CD4-positive, alpha-beta T cell treated with Interferon alpha-2 for 1 hour (primary cell): ENCODE results near the gene HBP1.
A peak's percentile ranks its signal among the peaks of the same experiment; 100 is the strongest.
"Not testable (repeated sequence)": the region's sequence is repeated elsewhere in the genome, so short reads cannot be mapped to it uniquely, and the experiment has no call there.

Source experiments
- DNase-seq, 2 donors: peaks; one replicate each; pipeline ENCODE4 v3.0.0-alpha.2; 2020 to 2022

Gene HBP1

GRCh38 chr7:107187774-107188173 is 19.0 kb downstream of the HBP1 start:
- DNase-seq, result no peak

DNA sequence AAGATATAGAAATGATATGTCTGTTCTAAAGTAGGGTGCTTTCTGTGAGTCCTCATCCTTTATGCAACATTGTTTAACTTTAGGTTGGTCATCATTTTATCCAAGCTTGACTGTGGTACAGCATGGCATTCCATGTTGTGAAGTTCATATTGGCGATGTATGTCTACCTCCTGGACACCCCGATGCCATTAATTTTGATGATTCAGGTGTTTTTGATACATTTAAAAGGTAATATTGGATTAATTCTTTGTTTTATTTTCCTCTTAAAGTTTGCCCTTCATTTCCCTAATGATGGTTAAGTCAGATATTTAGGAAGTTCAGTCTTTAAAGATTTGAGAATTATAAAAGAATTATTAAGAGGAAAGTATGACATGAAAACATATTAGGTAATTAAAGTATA is 21.3 kb downstream of the HBP1 start:
- DNase-seq, result no peak

DNA sequence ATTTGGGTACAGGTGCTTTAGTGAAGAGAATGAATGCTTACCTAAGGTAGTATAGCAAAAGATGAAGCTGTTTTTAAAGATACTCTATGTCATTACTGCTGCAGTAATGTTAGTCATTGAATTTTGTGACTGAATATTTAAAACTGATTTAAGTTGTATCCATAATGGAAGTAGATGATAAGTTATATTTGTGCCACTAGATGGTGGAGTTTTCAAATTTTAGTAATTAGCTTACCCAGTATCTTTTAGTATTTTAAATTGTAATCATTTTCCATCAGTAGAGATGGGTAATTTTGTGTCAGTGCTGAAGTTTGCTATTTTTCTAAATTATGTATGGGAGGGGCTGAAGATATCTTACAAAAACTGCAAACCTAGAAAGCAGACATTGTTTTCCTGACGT is 25.2 kb downstream of the HBP1 start:
- DNase-seq, result no peak

DNA sequence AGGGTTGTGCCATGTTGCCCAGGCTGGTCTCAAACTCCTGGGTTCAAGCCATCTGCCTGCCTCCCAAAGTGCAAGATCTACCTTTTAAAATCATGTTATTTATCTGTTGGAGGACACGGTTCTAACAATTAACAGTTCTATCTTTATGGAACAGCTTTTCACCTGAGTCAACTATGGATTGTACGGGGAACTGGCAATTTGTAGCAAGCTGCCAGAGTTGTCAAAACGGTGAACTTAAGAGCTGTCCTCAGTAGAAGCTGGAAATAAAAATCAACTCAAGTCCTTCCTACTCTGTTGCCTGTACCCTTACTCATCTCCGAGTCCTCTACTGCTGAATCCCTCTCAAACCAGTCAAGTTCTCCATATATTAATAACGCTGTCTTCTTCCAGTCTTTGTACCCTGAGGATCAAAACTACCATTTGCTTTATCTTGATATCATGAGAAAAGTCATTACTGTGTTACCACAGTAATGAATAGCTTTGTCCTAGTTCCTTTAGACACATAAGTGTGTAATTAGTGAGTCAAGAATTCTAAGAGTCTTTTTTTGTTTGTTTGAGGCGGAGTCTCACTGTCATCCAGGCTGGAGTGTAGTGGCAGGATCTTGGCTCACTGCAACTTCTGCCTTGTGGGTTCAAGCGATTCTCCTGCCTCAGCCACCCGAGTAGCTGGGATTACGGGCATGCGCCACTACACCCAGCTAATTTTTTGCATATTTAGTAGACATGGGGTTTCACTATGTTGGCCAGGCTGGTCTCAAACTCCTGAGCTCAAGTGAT is 28.2 kb downstream of the HBP1 start:
- DNase-seq, result no peak

GRCh38 chr7:107201795-107202450 is 33.1 kb downstream of the HBP1 start:
- DNase-seq, result peak; percentile 12 to 36

- no peak for DNase-seq
Observed at GRCh38 chr7:107203607-107204006, 34.8 kb downstream of the HBP1 start.

DNA sequence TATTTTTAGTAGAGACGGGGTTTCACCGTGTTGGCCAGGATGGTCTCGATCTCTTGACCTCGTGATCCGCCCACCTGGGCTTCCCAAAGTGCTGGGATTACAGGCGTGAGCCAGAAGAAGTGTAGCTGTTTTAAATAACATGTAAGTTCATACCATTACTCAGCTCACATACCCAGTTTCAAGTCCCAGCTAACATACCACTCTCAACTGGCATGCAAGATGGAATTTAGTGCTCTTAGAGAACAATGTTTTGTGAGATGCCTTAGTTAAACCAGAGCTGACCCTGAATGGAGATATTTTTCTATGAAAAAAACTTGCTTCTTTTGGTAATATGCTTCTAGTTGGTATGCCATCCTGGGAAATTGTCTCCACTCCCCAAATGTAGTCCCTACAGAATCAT is 37.3 kb downstream of the HBP1 start:
- no peak for DNase-seq

DNA sequence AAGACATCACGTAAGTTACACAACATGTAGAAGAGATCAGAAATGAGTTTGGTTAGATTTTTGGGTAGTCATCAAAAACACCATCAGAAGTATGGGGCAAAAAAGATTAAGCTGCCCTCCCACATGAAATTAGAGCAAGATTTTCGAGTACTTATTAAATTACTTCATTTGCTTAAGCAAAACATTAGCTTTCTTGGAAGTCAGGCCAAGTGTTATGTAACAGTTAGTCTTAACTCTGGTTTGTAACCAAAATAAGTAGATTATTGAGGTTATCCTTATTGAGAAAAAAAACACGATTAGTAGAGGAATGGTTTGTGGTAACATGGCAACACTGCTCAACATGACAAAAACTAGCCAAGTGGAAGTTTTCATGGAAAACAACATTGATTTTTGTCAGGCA is 37.9 kb downstream of the HBP1 start:
- no peak for DNase-seq

- DNase-seq, result no peak
Observed at GRCh38 chr7:107207459-107207858, 38.7 kb downstream of the HBP1 start.

- no peak for DNase-seq
Observed at GRCh38 chr7:107208024-107208521, 39.3 kb downstream of the HBP1 start.

- DNase-seq, result no peak
Observed at GRCh38 chr7:107208563-107208962, 39.8 kb downstream of the HBP1 start.

GRCh38 chr7:107209565-107209964 is 40.8 kb downstream of the HBP1 start:
- DNase-seq, result no peak

DNA sequence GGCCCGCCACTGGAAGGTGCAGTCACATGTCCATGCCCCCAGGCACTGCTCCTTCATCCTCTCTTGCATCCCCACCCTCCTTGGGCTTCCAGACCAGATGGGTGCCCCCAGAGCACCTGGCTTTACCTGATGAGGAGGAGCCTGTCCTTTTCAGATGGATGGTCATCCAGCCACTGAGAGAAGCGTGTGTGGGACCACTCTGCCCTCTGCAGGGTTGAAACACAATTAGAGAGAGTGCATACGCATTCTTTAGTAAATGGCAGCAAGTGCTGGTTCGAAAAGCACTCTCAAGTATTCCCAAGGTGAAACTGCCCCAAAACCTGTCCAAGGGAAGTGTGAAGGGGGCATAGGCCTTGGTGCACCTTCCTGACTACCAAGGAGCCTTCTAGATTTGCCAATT is 41.6 kb downstream of the HBP1 start:
- no peak for DNase-seq

DNA sequence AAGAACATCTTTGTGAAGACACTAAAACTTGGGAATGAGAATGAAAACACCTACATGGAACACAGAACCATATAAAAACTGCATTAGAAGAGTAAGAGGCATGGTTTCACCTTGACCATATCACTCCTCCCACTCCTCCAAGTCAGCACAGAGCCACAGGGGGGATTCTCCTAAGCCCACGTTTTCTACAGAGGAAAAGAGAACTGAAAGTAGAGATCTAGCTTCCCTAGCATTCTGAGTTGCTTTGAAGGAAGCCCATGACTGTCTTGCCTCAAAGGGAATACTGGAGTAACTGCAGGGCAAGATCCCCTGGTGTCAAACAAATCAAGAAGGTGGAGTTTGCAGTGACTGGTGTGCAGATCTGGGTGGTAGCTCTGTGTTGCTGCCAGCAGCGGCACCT is 43.9 kb downstream of the HBP1 start:
- DNase-seq, result no peak

DNA sequence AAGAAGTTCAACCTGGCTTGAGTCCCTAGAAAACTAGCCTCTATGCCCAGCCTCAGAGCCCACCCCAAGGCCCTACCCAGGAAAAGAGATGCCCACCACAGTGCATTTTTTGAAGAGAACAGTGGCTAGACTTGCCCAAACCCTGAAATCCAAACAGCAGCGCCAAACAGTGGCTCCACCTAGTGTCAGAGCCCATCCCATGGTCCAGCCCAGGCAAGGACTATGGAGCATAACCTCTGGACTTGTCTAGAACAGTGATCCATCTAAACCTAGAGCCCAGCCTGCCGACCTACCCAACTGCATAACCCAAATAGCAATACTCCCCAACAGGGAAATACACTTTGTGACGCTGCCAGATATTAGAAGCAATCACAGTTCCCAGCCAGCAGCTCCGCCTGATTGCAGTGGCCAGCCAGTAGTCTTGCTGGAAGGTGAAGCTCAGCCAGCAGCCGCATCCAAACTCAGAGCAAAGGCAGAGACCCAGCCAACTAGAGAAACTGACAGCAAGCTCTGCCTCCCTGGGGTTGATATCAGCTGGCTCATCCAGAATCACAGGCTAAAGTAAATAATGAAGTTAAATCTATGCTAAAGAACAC is 44.5 kb downstream of the HBP1 start:
- DNase-seq, result no peak

DNA sequence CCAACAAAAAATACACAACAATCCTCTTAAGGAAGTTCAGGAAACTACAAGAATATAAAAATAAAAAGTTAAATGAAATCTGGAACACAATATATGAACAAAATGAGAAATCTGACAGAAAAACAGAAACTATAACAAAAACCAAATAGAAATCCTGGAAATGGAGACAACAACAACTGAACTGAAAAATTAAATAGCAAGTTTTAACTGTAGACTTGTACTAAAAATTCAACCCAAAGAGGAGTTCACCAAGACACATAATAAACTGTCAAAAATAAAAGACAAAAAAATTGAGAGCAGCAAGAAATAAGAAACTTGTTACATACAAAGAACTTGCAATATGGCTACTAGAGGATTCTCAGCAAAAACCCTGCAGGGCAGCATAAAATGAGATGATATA is 45.1 kb downstream of the HBP1 start:
- DNase-seq, result no peak

- DNase-seq, result no peak
Observed at GRCh38 chr7:107219563-107220244, 50.9 kb downstream of the HBP1 start.

- DNase-seq, result no peak
Observed at GRCh38 chr7:107220356-107220755, 51.6 kb downstream of the HBP1 start.

DNA sequence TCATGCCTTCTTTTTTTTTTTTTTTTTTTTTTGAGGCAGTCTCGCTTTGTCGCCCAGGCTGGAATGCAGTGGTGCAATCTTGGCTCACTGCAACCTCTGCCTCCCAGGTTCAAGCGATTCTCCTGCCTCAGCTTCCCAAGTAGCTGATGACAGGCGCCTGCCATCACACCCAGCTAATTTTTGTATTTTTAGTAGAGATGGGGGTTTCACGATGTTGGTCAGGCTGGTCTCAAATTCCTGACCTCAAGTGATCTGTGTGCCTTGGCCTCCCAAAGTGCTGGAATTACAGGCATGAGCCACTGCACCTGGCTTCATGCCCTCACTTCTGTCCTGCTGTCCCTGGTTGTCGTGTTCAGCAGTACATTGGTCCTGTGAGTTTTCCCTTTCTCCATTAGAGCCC is 52.0 kb downstream of the HBP1 start:
- not testable (repeated sequence) for DNase-seq

GRCh38 chr7:107224374-107225223 is 55.8 kb downstream of the HBP1 start:
- DNase-seq, result no peak

DNA sequence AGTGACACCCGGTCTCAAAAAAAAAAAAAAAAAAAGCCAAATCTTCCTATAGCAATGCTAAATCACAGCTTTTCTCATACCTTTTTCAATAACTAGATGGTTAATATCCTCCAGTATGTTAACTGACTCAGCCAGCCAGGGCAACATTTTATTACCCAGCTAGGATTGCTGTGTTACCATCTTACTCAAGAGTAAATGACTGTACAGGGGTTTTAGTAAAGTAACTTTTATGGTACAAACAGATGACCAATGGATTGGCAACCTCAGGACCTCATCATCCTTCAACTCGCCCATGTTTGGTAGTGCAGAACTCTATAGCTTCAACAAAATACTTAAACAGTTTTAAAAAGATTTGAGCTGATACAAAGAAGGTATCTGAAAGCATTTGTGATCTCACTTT is 59.5 kb downstream of the HBP1 start:
- no peak for DNase-seq

- no peak for DNase-seq
Observed at GRCh38 chr7:107230334-107230733, 61.5 kb downstream of the HBP1 start.
